ENCODE data around the gene FEN1. TPM values are rescaled to one million over a fixed set of nuclear protein-coding genes. Genes with fewer than 3 reads are reported as not detected.

Gene FEN1
- total and polyA plus RNA-seq, 7 donors = 5.7 to 30.3 (median 10.3) TPM

GRCh38 chr11:61833926-61834277 is 41.2 kb downstream of the FEN1 start:
- ATAC-seq = peak in 2 of 4 donors; percentile 19 to 29
- Histone ChIP-seq H3K4me1 (peaks cover 7% of the 10 kb centered on the region), H3K27me3 (ENCODE audit: insufficient read depth in 3 of 3, low read length in 2 of 3) (peaks cover 0 to 9% (median 0%) of the 10 kb centered on the region in 3 donors), H3K4me3 (no peak overlapping the region), H3K36me3 (ENCODE audit: insufficient read depth in 1 of 2, low read depth in 1 of 2) (no peaks in the 10 kb centered on the region), H3K27ac (peak overlapping the region; percentile 50), H3K9me3 (no peaks in the 10 kb centered on the region)
- no peak for DNase-seq
- intact Hi-C loops (cut with DNase I) = no loop called here
- WGBS, 3 donors = 57 to 79% (median 57%) methylated on average over 12 of the region's 12 CpGs
- TF ChIP-seq CTCF (IDR thresholded peaks at IDR 0.05) = no peak

GRCh38 chr11:61834278-61835048 is 41.8 kb downstream of the FEN1 start:
- H3K27me3 ChIP-seq (ENCODE audit: insufficient read depth in 3 of 3, low read length in 2 of 3) = peaks cover 0 to 4% (median 0%) of the 10 kb centered on the region in 3 donors
- ATAC-seq (peak; percentile 30 to 76 (median 70)), DNase-seq (peak; percentile 59 to 78)
- no peaks in the 10 kb centered on the region for H3K36me3 ChIP-seq (ENCODE audit: insufficient read depth in 1 of 2, low read depth in 1 of 2)
- no peaks in the 10 kb centered on the region for H3K9me3 ChIP-seq
- 28 to 42% (median 31%) methylated on average over 11 to 12 of the region's 12 CpGs for WGBS, 3 donors
- H3K4me1 ChIP-seq = peaks cover 1% of the 10 kb centered on the region
- no peak for TF ChIP-seq CTCF (IDR thresholded peaks at IDR 0.05)
- no peak overlapping the region for H3K4me3 ChIP-seq
- H3K27ac ChIP-seq = peak overlapping the region; percentile 50
- intact Hi-C loops (cut with DNase I) = no loop called here

- intact Hi-C loops (cut with DNase I) = no loop called here
- WGBS, 3 donors = 95 to 97% (median 96%) methylated on average over 8 of the region's 8 CpGs
- no peaks in the 10 kb centered on the region for H3K9me3 ChIP-seq
- ATAC-seq = no peak
- H3K27me3 ChIP-seq (ENCODE audit: insufficient read depth in 3 of 3, low read length in 2 of 3) = no peaks in the 10 kb centered on the region
- H3K27ac ChIP-seq = no peak overlapping the region
- no peak overlapping the region for H3K4me3 ChIP-seq
- no peak for TF ChIP-seq CTCF (IDR thresholded peaks at IDR 0.05)
- peaks cover 0 to 4% of the 10 kb centered on the region in 2 donors for H3K36me3 ChIP-seq (ENCODE audit: insufficient read depth in 1 of 2, low read depth in 1 of 2)
- no peak for DNase-seq
- H3K4me1 ChIP-seq = no peaks in the 10 kb centered on the region
Observed at GRCh38 chr11:61836193-61836592, 43.5 kb downstream of the FEN1 start.

- H3K9me3 ChIP-seq = no peaks in the 10 kb centered on the region
- DNase-seq = no peak
- TF ChIP-seq CTCF (IDR thresholded peaks at IDR 0.05) = no peak
- no peaks in the 10 kb centered on the region for H3K27me3 ChIP-seq (ENCODE audit: insufficient read depth in 3 of 3, low read length in 2 of 3)
- ATAC-seq = no peak
- intact Hi-C loops (cut with DNase I) = no loop called here
- H3K4me1 ChIP-seq = no peaks in the 10 kb centered on the region
- 90 to 93% (median 91%) methylated on average over 15 of the region's 15 CpGs for WGBS, 3 donors
- H3K36me3 ChIP-seq (ENCODE audit: insufficient read depth in 1 of 2, low read depth in 1 of 2) = peaks cover 0 to 4% of the 10 kb centered on the region in 2 donors
- no peak overlapping the region for H3K4me3 ChIP-seq
- no peak overlapping the region for H3K27ac ChIP-seq
Observed at GRCh38 chr11:61837411-61838005, 44.8 kb downstream of the FEN1 start.
